ENCODE measurements around the gene ZNF423.

ZNF423 gene

DNA sequence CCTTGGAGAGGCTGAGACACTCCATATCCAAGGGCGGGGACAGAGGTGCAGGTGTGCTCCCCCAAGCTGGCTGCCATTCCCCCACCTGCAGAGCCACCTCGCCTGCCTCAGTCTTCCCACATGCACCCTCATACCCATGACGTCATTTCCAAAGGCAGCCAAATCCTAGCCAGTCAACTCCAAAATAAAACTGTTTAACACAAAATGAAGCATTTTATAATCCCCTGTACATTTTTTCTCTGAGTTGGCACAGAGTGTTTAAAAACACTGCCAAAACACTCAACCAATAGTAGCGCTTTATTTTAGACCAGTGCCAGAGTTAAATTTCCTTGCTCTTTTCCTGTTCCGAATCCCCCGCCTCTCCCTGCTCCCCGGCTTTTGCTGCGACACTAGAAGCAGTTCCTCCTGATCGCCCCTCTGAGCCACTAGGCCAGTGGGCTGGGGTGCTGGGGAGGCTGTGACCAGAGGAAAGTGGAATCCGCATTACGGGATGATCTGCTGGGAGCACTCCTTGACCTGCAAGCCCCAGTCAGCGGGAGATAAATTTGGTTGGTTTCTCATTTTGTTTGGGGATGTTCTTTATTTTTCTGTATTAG lies 139.5 kb downstream of the ZNF423 start:
- DNase-seq: no peak

DNA sequence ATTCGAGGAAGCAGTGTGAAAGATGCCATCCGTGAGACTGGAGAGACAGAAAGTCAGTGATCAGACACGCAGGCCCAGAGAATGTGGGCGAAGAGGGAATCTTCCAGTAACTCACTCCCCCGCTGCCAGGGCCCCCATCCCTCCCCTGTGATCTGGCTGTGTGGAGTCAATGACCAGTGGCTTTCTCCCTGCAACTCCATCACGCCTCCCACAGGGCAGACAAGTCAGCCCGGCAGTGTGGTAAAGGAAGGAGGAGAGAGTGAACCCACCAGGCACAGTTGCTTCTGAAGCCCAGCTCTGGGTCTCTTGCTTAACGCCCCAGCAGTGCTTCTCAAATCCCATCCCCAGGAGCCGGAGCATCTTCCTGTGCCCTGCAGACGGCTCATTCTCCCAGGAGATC lies 142.1 kb downstream of the ZNF423 start:
- DNase-seq: no peak

DNA sequence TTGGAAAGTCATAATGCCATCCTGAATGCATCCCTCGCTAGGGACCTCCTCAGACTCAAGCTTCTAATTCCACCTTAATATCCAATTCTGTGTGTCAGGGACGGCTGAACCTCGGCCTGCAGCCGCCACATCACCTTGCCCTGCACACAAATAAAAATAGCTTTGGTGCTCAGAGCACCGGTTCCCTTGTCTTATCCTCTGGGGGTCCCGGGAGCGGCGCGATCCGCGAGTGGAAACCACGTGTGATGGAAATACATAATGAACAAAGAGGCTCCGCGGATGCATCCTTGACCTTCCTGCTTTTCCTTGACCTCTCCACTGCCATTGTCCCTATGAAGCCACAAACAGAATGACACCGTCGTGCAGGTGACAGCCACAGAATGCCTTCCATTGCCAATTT lies 143.4 kb downstream of the ZNF423 start:
- DNase-seq: no peak

DNA sequence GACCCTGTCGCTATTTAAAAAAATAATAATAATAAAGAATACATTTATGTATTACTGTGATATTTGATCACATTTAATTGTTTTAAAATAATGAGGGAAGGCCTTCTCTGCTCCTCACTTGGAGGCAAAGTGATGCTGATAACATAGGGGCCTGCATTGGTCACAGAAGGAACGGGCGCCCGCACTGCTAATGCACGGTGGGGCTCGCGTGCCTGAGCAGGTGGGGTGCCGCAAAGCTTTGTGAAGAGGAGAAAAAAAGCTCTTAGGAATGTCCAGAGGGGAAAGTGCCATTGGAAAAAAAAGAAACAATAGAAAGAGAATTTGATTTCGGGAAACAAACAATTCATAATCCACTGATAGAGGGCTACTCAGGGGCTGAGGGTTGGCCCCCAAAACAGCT lies 143.8 kb downstream of the ZNF423 start:
- DNase-seq: no peak

DNA sequence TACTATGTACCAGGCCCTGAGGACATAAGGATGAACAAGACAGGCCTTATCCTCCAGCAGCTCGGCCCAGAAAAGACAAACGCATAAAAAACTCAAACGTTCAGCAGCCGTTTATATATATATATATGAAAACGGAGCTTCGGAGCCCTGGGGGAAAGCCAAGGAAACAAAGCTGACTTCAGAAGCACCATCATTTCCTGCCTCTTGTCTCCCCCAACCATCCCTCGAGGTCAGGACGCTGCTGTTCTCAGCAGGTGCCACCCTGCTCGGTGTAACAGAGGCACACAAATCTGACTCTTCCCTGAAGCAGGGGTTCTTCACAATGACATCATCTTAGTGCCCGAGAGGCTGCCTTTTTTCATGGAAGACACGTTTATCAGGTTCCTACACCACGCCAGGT lies 146.9 kb downstream of the ZNF423 start:
- DNase-seq: no peak

DNA sequence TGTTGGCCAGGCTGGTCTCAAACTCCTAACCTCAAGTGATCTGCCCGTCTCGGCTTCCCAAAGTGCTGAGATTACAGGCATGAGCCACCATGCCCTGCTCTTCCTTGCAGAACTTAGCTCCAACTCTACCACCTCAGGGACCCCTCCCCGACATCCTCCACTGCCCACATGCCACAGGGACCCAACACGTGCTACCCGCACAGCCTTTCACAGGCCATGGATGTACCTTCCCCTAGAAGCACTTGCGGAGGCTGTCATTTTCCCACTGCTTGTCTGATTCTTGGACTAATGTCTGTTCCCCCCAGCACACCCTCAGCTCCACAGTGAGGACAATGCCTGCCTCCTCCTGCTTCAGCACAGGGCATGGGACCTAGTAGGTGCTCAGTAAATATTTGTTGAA lies 147.4 kb downstream of the ZNF423 start:
- DNase-seq: no peak

DNA sequence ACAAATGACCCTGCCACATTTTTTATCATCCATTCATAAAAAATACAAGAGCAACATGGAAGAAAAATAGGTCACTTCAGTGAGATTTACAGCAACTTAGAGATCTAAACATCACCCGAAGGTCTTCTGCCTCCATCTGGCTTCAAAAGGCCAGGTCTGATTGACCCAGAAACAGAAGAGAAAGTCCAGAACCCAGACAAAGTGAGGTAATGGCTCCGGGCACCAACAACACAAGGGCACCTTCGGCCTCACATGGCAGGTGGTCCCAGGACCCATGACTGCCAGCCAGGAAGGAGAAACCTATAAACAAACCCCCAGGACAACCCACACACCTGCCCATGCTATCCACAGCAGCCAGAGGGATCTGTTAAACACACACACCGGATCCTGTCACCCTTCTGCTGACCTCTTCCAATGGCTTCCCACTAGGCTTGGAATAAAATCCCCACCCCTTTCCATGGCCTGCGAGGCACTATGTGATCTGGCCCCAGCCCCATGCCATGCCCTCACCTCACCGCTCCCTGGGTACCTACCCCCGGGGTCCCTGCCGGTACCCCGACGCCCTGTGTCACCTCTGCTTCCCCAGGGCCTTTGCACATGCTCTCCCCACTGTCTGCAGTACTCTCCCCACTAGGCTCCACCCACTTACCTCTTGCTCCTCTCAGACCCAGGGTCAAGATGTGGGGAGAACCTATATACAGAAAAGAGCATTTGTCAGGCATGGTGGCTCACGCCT lies 149.1 kb downstream of the ZNF423 start:
- DNase-seq: no peak

DNA sequence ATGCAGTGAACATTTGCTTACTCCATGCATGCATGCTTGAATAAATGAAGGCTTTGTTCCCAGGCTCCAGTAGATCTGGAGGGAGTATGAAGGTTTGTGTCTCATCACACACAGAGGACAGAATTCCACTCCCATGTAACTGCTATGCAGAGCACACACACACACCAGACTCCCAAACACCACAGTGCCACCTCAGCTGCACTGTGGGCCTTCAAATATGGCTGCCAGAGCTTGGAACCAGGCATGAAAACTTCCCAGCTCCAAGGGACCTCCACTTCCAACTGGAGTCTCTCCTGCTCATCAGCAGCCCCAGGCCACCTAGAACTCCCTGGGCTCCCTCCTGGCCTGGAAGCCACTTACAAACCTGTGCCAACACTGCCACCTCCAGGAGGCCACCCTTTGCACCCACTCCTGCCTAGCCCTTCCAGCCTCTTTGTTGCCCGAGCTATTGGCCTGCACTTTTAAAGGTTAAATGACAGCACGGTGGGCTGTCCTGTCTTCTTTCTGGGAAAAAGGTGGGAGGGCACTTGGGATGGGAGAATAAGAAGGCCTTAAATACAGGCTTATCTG lies 151.2 kb downstream of the ZNF423 start:
- no peak for DNase-seq

DNA sequence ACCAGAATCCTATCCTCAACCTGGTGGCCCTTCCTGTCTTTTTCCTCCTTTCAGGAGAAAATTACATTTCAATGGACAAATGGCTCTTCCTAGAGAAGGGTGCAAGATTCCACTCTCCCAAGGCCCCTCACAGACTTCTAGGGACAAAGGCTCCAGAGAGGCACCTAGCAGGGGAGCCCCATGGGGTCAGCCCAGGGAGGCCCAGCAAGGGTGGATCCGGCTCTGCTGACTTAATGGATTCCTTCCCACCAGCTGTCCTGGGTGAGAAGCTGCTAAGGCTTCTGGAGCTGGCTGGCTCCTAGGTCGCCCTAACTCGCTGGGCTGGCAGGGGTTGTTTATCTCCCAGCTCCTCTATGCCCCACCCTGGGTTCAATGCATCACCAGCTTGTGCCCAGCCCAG lies 152.4 kb downstream of the ZNF423 start:
- no peak for DNase-seq

DNA sequence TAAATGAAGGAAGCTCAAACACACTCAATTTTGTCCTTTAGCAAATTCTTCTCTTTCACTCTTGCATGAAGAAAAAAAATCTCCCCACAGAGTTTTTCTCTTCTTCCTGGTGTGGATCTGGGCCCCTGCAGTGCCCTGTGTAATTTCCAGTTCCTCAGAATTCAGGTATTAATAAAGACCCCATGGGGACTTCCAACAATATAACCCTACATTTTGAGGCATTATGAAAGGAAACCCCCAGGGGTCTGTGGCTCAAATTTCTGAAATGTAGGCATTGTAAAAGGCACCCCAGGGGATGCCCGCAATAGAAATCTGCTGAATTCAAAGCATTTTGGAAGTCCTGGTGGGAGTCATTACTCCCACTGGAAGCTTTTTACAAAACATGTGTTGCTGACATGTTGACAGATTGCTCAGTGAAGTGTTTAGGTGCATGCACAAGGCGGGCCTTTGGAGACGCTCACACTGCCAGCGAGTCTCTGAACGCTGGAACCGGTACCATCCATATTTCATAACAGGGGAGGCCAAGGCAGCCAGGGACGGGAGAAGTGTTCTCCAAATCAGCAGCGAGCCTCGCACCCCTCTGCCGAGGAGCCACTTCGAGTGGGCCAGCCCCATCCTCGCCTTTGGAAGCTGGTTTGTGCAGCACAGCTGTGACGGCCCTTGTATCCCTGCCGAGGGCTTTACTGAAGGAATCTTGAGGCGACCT lies 154.0 kb downstream of the ZNF423 start:
- peak; percentile 98 for DNase-seq

DNA sequence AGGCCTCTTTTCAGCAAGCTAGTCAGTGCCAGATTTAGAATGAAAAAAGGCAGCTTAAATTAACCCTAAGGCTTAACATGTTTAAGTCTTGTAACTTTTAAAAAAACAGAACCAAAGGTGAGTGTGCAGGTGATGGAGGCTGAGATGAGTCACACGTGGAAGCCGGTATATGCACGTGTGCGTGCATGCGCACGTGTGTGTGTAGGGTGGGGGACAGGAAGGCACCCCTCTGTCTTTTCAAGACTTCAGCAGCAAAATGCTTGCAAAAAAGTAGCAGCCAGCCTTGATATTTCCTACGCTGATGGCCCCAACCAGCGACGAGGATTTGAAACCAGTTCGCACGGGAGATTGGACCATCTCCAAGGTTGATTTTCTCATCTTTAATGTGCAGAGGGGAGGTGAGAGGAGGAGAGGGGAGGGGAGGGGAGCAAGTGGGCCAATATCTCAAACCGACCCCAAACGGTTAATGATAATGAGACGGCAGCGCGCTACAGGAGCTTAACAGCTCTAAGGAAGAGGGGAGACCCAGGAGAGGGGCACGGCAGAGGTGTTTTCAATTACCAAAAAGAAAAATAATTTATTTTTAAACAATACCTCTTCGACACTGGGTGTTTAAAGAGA lies 154.7 kb downstream of the ZNF423 start:
- no peak for DNase-seq

DNA sequence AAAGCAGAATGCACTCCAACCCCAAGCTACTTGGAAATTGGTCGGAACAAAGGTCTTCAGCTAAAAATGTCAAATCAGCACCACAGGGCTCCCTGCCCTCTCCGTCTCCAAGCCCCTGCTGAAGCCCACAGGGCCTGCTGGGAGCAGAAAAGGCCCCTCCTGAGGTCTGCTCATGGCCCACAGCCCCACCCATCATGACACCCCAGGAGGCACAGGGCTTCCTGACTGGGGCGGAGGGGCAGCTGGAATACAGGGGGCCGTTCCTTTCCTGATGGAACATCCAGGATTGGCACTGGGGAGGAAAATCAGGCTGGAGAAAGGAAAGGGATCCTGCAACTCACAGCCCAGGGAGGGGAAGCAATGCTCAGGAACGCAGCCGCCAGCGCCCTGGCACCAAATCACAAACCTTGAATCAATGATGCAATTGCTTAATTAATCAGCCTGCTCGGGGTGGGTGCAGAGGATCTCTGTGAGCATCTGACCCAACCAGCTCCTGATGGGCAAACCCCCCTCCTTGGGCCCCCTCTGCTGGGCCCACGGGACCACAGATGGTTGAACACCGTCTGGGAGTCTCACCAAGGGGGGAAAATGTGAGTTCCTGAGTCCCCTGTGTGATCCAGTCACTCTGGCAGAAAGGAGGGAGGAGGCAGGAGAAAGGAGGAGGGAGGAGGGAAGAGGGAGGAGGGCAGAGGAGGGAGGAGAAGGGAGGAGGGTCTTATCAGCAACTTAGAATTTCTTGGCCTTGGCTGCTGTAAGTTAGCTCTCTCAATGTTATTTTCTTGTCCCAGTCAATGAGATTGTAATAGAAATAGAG lies 155.5 kb downstream of the ZNF423 start:
- DNase-seq: no peak

DNA sequence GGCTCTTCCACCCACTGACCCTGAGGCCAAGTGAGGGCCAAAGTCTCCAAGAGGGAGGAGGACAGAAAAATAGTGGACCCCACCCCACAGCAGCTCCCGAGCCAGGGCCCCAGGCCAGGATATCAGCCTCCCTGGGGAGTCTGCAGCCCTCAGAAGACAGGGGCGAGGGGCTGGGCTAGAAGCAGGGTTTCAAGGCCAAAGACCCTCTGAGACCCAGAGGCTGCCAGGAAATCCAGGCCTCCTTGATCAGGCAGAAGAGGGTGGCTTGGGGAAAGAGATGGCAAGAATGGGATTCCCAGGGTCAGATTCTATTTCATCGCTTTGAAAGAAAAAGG lies 156.1 kb downstream of the ZNF423 start:
- DNase-seq: no peak

DNA sequence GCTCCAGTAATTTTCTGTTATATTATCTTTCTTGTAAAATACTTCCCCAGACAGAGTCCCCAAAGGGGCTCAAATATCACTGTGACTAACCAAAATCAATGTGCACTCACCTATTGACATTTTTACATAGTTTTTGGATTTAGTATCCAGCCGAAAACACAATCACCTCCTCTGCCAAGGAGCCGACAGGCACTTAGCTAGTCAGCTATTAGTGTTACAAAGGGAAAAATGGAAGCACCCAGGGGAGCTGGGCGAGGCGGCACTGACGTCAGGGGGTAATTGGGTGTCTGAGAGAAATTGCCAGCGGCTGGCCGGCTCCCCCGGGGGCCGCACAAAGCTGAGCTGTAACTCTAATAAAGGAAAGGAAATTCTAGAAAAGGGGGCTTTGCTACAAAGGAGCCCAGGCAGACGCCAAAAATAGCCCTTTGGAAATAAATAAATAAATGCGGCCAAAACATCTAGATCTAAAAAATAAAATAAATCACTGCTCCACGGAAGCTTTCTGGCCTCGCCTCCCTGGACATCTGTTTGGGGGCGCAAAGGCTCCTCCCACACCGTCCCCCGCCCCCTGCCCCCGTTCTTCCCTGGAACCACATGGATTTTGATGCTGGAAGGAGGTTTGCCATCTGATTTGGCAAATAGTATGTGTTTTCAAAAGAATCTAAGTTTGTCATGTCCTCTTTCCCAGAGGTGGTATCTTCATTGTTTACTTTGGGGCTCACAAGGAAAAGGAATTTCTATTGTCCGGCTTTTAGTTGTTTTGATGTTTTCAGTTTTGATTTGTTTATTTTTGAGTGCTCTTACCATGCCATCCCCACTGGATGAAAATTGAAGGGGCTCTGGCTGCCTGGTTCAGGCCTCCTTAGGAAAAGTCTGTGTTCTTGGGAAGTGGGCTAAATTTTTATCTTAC lies 156.7 kb downstream of the ZNF423 start:
- peak; percentile 96 for DNase-seq

DNA sequence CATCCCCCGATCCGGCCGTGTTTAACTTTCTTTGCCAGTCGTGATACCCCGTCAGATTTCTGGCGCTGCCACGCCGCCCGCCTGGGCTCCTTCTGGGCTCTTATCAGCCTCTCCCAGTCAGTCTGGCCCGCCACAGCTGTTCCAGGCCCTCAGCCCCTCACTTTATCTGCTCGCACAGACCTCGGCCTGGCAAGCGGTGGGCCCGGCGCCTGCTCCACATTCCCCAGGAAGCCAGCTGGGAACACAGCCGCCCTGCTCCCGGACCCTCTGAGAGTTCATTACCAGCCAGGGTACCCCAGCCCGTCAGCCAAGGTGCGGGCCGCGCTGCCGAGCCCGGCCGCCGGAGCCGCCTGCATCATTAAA lies 157.5 kb downstream of the ZNF423 start:
- DNase-seq: no peak

DNA sequence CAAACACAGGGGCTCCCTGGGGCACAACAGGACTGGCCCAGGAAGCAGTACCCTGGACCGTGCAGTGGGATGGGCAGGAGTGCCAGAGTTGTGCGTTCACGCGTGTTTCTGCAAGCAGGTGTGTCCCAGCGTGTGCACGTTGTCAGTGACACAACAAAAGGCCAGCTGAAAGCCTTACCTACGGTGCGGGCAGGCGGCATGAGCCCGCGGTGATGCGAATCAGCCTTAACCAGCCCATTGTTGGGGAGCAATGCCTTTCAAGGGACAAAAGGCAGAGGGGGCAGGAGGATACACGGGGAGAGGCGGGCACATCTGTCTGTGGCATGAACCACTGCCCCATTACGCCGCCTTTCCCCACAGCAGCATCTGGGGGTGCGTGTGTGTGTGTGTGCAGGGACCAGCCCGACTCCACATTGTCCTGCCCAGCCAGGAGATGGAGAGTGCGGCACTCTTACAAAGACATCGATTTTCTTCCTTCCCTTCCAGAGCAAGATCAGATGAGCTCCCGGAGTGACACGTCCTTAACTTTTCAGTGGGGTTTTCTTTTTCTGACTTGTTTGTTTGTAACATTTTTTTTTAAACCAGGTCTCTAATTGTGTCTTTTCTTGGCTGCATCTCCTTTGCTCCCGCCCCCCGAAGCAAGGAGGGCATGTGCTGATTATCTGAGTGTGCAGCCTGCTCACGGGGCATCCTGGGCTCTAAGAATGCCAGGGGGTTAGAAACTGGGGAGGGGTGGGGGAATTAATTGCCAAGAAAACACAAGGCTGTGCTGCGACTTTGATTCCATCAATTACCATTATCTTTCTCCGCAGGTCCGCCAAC lies 158.1 kb downstream of the ZNF423 start:
- no peak for DNase-seq

DNA sequence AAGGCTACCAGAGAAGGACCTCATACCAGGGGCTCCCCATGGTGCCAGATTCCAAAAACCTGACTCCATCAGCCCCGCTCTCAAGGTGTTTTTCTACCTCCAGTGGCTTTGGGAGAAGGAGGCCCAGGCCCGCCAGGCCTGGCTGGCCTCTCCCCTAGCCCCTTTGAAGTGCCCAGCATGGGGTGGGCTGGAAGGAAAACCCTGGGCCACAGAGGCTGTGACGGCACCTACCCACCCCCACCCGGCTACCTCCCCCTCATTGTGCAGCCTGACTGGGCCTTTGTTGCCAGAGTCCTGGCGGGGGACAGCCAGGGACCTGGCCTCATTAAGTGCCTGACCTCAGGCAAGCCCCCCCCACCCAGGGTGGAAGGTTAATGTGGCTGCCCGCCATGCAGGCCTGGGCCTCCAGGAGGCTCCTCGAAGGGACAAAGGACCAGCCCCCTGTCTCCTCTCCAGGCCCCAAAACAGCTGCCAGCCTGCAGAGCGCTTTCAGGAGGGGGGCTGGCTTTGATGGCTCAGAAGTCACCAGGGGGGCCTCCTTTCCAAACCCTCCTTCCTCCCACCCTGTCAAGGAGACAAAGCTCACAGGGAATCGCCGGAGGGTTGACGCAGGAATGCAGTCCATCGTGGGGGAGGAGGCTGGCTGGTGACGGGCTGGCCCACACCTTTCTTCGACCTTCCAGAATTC lies 159.4 kb downstream of the ZNF423 start:
- DNase-seq: no peak

DNA sequence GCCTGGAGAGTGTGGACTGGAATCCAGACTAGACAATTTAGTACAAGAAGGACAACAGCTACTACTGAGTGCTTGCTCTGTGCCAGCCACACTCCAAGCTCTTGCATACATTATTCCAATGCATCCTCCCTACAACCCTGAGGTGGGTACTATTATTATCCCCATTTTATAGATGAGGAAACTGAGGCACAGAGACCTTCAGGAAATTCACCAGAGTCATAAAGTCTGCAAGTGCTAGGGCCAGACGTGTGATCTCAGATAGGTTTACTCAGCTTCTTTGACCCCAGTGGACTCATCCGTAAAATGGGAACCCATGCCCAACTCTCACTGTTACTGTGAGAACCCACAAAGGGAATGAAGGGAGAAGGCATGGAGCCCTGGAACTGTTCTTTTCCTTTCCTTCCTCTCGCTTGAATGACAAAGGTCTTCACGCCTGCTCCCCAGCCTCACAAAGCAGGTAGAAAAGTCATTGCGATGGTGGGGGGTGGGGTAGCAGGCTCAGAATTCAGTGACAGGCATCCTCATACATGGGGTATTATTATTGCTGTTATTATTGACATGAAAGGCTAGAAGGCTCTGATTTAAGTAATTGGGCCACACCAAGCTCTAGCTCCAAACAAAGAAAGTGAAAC lies 160.0 kb downstream of the ZNF423 start:
- DNase-seq: no peak

DNA sequence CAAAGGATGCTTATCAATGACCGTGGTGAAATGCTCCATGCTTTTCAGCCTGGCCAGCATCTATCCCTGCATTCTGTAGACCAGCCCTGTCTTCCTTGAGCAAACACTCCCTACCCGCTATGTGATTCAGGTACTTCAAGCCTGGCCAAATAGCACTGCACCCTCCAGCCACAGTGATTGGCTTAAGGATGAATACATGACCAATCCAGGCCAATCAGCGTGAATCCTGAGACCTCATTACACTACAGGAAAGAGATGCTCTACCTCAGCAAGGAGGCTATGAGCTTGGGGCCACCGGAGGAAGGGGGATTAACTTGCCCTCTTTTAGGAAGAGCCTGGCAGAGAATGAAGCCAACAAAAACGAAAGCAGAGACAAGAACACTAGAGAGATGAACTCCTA lies 162.5 kb downstream of the ZNF423 start:
- no peak for DNase-seq

DNA sequence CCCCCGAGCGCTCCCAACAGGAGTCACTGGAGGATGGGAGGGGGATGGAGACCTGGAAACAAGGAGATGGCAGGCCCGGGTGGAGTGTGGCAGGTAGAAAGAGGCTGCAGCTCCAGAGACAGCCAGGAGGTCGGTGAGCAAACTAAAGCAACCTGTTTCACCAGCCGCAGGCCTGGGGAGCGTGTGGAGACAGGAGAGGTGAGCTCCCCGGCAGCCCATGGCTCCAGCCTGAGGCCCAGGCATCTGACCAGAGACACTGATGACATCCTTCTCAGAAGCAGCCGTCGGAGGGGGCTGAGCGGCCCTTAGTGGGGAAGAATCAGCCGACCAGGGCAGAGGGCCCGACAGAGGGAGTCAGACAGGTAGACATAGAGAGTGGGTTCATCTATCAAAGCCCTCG lies 165.1 kb downstream of the ZNF423 start:
- DNase-seq: no peak

Data from COR-L47 (cell line).